ENCODE data around the gene FRMPD1. TPM values are rescaled to one million over a fixed set of nuclear protein-coding genes. Genes with fewer than 3 reads are reported as not detected.

The FRMPD1 gene
- total RNA-seq, 1 experiment from 2014 or later, result not detected

DNA sequence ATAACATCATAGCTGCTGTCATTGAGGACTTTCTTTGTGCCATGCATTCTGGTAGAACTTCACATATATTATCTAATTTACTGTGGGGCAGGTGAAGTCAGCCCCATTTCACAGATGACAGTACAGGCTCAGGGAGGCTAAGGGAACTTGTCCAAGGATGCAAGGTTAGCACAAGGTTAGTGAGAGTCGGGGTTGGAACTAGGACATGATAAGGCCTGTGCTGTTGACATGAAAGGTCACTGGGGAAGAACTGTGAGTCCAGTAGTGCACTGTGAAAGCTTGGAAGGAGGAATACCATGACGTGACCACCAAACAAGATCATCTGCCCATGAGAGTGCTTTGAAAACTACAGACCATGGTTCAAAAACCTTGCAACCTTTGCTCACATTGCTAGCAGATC is 26.7 kb downstream of the FRMPD1 start:
- peaks cover 58% of the 10 kb centered on the region for H3K27me3 Mint-ChIP-seq (ENCODE audit: unreplicated experiment)
- intact Hi-C loops (cut with micrococcal nuclease; ENCODE audit: unreplicated experiment), result no loop called here
- no peaks in the 10 kb centered on the region for H3K4me1 Mint-ChIP-seq (ENCODE audit: low read depth, unreplicated experiment)
- H3K36me3 Mint-ChIP-seq (ENCODE audit: insufficient read depth, unreplicated experiment), result no peaks in the 10 kb centered on the region
- H3K9me3 Mint-ChIP-seq (ENCODE audit: low read depth, unreplicated experiment), result no peaks in the 10 kb centered on the region
- H3K4me3 Mint-ChIP-seq (ENCODE audit: low read depth, unreplicated experiment), result no peak overlapping the region
- CTCF ChIA-PET, result no interaction called here
- no TSS peak for BruUV-seq (replicated peaks)
- TF ChIP-seq, protein P1, sequence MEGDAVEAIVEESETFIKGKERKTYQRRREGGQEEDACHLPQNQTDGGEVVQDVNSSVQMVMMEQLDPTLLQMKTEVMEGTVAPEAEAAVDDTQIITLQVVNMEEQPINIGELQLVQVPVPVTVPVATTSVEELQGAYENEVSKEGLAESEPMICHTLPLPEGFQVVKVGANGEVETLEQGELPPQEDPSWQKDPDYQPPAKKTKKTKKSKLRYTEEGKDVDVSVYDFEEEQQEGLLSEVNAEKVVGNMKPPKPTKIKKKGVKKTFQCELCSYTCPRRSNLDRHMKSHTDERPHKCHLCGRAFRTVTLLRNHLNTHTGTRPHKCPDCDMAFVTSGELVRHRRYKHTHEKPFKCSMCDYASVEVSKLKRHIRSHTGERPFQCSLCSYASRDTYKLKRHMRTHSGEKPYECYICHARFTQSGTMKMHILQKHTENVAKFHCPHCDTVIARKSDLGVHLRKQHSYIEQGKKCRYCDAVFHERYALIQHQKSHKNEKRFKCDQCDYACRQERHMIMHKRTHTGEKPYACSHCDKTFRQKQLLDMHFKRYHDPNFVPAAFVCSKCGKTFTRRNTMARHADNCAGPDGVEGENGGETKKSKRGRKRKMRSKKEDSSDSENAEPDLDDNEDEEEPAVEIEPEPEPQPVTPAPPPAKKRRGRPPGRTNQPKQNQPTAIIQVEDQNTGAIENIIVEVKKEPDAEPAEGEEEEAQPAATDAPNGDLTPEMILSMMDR (IDR thresholded peaks at IDR 0.05; ENCODE audit: unreplicated experiment), result no peak
- no peak overlapping the region for H3K27ac Mint-ChIP-seq (ENCODE audit: unreplicated experiment)
- DNase-seq, result no peak

DNA sequence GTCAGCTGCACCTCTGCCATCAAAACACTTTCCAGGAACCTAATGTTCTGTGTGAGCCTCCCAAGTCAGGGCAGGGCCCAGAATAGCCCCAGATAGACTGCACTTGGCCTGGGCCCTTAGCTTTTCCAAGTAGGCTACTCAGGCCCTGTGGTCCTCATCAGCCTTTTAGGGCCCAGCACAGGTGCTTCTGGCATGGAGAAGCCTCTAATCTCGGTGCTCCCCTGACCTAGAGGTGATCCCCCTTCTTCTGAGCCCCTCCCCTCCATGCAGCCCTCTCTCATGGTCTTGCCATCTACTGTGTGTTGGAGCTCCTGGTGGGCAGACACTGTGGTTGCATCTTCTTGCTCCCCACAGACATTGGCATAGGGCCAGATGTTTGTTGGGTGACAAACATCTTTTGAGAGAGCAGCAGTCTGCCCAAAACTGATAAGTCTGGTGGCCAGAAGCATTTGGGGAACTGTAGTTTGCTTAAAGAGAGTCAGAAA is 28.1 kb downstream of the FRMPD1 start:
- Mint-ChIP-seq H3K36me3 (ENCODE audit: insufficient read depth, unreplicated experiment) (no peaks in the 10 kb centered on the region), H3K9me3 (ENCODE audit: low read depth, unreplicated experiment) (no peaks in the 10 kb centered on the region), H3K27me3 (ENCODE audit: unreplicated experiment) (peaks cover 64% of the 10 kb centered on the region), H3K27ac (ENCODE audit: unreplicated experiment) (no peak overlapping the region), H3K4me3 (ENCODE audit: low read depth, unreplicated experiment) (no peak overlapping the region), H3K4me1 (ENCODE audit: low read depth, unreplicated experiment) (no peaks in the 10 kb centered on the region)
- TF ChIP-seq, protein P1 (IDR thresholded peaks at IDR 0.05; ENCODE audit: unreplicated experiment), result no peak
- CTCF ChIA-PET, result no interaction called here
- DNase-seq, result no peak
- intact Hi-C loops (cut with micrococcal nuclease; ENCODE audit: unreplicated experiment), result no loop called here
- BruUV-seq (replicated peaks), result no TSS peak

DNA sequence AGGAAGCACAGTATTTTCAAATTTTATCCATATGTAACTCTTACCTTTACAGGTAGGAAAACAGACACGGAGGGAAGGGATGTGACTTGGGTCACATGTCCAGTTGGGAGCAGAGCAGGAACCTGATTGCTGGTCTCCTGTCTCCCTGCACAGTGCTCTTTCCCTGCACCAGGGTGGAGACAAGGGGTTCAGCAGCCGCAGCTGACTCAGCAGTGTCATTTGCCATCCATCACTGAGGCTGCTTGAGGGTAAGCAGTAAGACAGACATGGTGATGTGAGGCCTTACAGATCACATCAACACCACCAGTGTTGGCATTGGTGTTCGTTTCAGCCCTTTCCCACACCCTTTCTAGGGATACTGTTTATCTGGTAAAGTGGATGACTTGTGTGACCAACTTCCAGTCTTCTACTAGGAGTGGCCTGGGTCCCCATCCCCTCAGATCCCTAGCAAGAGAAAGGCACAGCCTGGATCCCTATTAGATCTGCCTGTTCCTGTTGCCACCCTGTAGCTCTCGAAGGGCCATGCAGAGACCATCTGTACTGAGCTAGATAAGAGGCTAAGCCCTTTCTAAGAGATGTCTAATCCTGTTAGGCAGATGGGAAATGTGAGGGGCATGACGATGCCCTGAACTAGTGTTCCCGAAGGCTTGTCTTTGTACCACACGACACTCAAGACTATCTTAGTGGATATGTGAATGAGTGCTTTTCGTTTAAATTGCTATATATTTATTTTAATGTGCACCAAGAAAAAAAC is 29.1 kb downstream of the FRMPD1 start:
- Mint-ChIP-seq H3K4me3 (ENCODE audit: low read depth, unreplicated experiment) (no peak overlapping the region), H3K27me3 (ENCODE audit: unreplicated experiment) (peaks cover 65% of the 10 kb centered on the region), H3K9me3 (ENCODE audit: low read depth, unreplicated experiment) (no peaks in the 10 kb centered on the region), H3K36me3 (ENCODE audit: insufficient read depth, unreplicated experiment) (no peaks in the 10 kb centered on the region), H3K4me1 (ENCODE audit: low read depth, unreplicated experiment) (no peaks in the 10 kb centered on the region), H3K27ac (ENCODE audit: unreplicated experiment) (no peak overlapping the region)
- CTCF ChIA-PET, result no interaction called here
- TF ChIP-seq, protein P1 (IDR thresholded peaks at IDR 0.05; ENCODE audit: unreplicated experiment), result no peak
- BruUV-seq (replicated peaks), result no TSS peak
- no peak for DNase-seq
- intact Hi-C loops (cut with micrococcal nuclease; ENCODE audit: unreplicated experiment), result no loop called here

DNA sequence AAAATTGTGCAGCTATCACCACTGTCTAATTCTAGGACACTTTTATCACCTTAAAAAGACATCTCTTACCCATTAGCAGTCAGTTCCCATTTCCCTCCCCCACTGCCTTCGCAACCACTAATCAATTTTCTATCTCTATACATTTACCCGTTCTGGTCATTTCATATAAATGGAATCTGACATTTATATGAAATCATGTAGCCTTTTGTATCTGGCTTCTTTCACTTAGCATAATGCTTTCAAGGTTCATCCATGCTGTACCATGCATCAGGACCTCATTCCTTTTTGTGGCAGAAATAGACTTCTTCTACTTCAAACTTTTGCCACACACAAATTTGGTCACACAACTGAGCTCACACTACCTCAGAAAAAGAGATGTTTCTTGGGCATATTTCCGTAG is 32.2 kb downstream of the FRMPD1 start:
- Mint-ChIP-seq H3K36me3 (ENCODE audit: insufficient read depth, unreplicated experiment) (no peaks in the 10 kb centered on the region), H3K4me1 (ENCODE audit: low read depth, unreplicated experiment) (no peaks in the 10 kb centered on the region), H3K27ac (ENCODE audit: unreplicated experiment) (no peak overlapping the region), H3K9me3 (ENCODE audit: low read depth, unreplicated experiment) (no peaks in the 10 kb centered on the region), H3K27me3 (ENCODE audit: unreplicated experiment) (peaks cover 55% of the 10 kb centered on the region), H3K4me3 (ENCODE audit: low read depth, unreplicated experiment) (no peak overlapping the region)
- intact Hi-C loops (cut with micrococcal nuclease; ENCODE audit: unreplicated experiment), result no loop called here
- CTCF ChIA-PET, result no interaction called here
- TF ChIP-seq, protein P1 (IDR thresholded peaks at IDR 0.05; ENCODE audit: unreplicated experiment), result no peak
- no TSS peak for BruUV-seq (replicated peaks)
- DNase-seq, result no peak

Measured in Calu3 (cell line).